Panc1 (cell line): ENCODE measurements around the gene RDH5. TPM values are rescaled to one million over a fixed set of nuclear protein-coding genes. Genes with fewer than 3 reads are reported as not detected.

Experiments used
- ATAC-seq: fragments of 200-7000 bp; cut with Tn5 transposase; 2 replicates; pipeline ENCODE4 v1.9.1; 2020; ENCODE audit warnings: mild to moderate bottlenecking, moderate library complexity
- BruUV-seq: library from RNA; stranded (reverse); fragments of 400-500 nt; replicated peaks from 2 replicates; lab custom pipeline; 2021; lab: Mats Ljungman, UMichigan
- CTCF ChIA-PET: fragments of 300-600 bp; sonication (Branson Sonifier 250); formaldehyde crosslinking; loops from one replicate; lab custom pipeline; 2022; ENCODE audit warnings: antibody characterized with exemption; lab: Charles Lee
- POLR2A ChIA-PET: fragments of 300-600 bp; sonication (Branson Sonifier 250); formaldehyde crosslinking; loops from one replicate; lab custom pipeline; 2022; ENCODE audit warnings: antibody characterized with exemption; lab: Charles Lee
- DNase-seq: peaks from one replicate; pipeline ENCODE4 v3.0.0-alpha.2; 2010; ENCODE audit warnings: low read depth, low spot score
- H3K27ac ChIP-seq: 2 replicates; pipeline ENCODE4 v1.5.1; 2011; ENCODE audit warnings: mild to moderate bottlenecking, low read length, inconsistent platforms
- H3K27me3 ChIP-seq: fragments of 200-500 bp; sonication (Bioruptor generic); 2 replicates; pipeline ENCODE4 v1.6.0; 2014; ENCODE audit warnings: low read length, inconsistent platforms; ENCODE audit not compliant: control insufficient read depth, insufficient read depth
- H3K36me3 ChIP-seq: fragments of 200-500 bp; sonication (Bioruptor generic); 2 replicates; pipeline ENCODE4 v1.5.1; 2014; ENCODE audit warnings: inconsistent platforms, mild to moderate bottlenecking, low read length, moderate library complexity; ENCODE audit not compliant: control insufficient read depth, insufficient read depth
- H3K4me1 ChIP-seq: 2 replicates; pipeline ENCODE4 v1.5.1; 2011; ENCODE audit warnings: inconsistent platforms, mild to moderate bottlenecking, low read length, moderate library complexity; ENCODE audit not compliant: control insufficient read depth, insufficient read depth
- H3K4me3 ChIP-seq, 2 experiments: 2 replicates each; pipeline ENCODE4 v1.5.1; 2011 to 2012; ENCODE audit warnings: low read depth in 2 of 2, low read length in 2 of 2, mild to moderate bottlenecking in 2 of 2, inconsistent platforms in 1 of 2, moderate library complexity in 1 of 2
- H3K9me3 ChIP-seq: fragments of 200-500 bp; sonication (Bioruptor generic); 2 replicates; pipeline ENCODE4 v1.5.1; 2014; ENCODE audit warnings: low read depth, mild to moderate bottlenecking, inconsistent platforms, low read length, moderate library complexity; ENCODE audit not compliant: control insufficient read depth, insufficient read depth
- POLR2AphosphoS5 ChIP-seq: IDR thresholded peaks from 2 replicates; pipeline ENCODE4 v1.6.1; 2012; ENCODE audit warnings: mild to moderate bottlenecking, low read depth, low read length, moderate library complexity
- SIN3A ChIP-seq: IDR thresholded peaks from 2 replicates; pipeline ENCODE4 v1.6.1; 2012; ENCODE audit warnings: low read depth, mild to moderate bottlenecking, low read length, moderate library complexity, borderline replicate concordance; ENCODE audit not compliant: insufficient read depth
- TCF7L2 ChIP-seq: IDR thresholded peaks from 2 replicates; pipeline ENCODE4 v1.6.1; 2011; ENCODE audit warnings: mild to moderate bottlenecking, low read depth, low read length, inconsistent platforms
- in situ Hi-C: cut with HindIII; loops from 2 replicates; pipeline ENCODE4 v1.10.0; 2016; ENCODE audit warnings: low sequenced_read_pairs, low pct_unique_long_range_greater_than_20kb
- intact Hi-C: fragments of 100-400 bp; cut with micrococcal nuclease; formaldehyde crosslinking; loops from one replicate; pipeline ENCODE4 v1.10.0; 2022; ENCODE audit not compliant: unreplicated experiment
- total RNA-seq: library from RNA; stranded (reverse); gene quantifications from one replicate; pipeline ENCODE4 v1.2.1, GENCODE V29; 2021; ENCODE audit not compliant: unreplicated experiment
- TF ChIP-seq, protein P1 (sequence below): fragments of 450-650 bp; IDR thresholded peaks from 2 replicates; pipeline ENCODE4 v1.5.1; 2017; ENCODE audit warnings: mild to moderate bottlenecking
- TF ChIP-seq, protein P2 (sequence below), 2 experiments: IDR thresholded peaks; 2 replicates each; pipeline ENCODE4 v1.6.1; 2011 to 2012; ENCODE audit warnings: low read depth in 2 of 2, control low read depth in 1 of 2, low read length in 1 of 2, mild to moderate bottlenecking in 1 of 2, moderate library complexity in 1 of 2; ENCODE audit not compliant: insufficient read depth in 1 of 2

Gene RDH5
- total RNA-seq, 1 experiment from 2014 or later: 2.8 TPM

DNA sequence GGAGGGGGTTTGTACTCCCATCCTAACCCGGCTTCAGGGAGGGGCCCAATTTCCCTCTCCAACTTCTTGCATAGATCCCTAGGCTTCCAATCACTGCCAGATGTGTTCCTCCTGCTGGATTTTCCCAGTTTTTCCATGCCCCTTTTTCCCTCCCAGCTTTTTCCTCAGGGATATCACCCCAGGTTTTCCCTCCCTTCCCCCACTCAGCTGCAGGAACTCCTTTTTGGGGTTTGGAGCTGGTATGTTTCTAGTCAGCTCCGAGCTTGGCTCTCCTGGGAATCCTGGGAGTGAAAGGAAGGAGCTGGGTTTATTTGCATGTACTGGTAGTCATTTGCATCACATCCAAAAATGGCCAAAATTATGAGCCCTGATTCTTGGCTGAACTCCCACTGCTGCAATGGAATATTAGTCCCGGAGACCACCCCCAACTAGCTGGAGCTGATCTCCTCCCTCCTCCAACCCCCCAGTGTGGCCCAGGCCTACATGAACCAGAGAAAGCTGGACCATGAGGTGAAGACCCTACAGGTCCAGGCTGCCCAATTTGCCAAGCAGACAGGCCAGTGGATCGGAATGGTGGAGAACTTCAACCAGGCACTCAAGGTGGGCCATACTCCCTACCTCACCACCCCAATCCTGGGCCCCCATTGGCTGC is 1.4 kb upstream of the RDH5 start:
- POLR2A ChIA-PET: no interaction called here
- no peak for TF ChIP-seq POLR2AphosphoS5
- TF ChIP-seq TCF7L2: no peak
- TF ChIP-seq, protein P1, sequence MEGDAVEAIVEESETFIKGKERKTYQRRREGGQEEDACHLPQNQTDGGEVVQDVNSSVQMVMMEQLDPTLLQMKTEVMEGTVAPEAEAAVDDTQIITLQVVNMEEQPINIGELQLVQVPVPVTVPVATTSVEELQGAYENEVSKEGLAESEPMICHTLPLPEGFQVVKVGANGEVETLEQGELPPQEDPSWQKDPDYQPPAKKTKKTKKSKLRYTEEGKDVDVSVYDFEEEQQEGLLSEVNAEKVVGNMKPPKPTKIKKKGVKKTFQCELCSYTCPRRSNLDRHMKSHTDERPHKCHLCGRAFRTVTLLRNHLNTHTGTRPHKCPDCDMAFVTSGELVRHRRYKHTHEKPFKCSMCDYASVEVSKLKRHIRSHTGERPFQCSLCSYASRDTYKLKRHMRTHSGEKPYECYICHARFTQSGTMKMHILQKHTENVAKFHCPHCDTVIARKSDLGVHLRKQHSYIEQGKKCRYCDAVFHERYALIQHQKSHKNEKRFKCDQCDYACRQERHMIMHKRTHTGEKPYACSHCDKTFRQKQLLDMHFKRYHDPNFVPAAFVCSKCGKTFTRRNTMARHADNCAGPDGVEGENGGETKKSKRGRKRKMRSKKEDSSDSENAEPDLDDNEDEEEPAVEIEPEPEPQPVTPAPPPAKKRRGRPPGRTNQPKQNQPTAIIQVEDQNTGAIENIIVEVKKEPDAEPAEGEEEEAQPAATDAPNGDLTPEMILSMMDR: no peak
- TF ChIP-seq SIN3A: no peak
- TF ChIP-seq, protein P2, sequence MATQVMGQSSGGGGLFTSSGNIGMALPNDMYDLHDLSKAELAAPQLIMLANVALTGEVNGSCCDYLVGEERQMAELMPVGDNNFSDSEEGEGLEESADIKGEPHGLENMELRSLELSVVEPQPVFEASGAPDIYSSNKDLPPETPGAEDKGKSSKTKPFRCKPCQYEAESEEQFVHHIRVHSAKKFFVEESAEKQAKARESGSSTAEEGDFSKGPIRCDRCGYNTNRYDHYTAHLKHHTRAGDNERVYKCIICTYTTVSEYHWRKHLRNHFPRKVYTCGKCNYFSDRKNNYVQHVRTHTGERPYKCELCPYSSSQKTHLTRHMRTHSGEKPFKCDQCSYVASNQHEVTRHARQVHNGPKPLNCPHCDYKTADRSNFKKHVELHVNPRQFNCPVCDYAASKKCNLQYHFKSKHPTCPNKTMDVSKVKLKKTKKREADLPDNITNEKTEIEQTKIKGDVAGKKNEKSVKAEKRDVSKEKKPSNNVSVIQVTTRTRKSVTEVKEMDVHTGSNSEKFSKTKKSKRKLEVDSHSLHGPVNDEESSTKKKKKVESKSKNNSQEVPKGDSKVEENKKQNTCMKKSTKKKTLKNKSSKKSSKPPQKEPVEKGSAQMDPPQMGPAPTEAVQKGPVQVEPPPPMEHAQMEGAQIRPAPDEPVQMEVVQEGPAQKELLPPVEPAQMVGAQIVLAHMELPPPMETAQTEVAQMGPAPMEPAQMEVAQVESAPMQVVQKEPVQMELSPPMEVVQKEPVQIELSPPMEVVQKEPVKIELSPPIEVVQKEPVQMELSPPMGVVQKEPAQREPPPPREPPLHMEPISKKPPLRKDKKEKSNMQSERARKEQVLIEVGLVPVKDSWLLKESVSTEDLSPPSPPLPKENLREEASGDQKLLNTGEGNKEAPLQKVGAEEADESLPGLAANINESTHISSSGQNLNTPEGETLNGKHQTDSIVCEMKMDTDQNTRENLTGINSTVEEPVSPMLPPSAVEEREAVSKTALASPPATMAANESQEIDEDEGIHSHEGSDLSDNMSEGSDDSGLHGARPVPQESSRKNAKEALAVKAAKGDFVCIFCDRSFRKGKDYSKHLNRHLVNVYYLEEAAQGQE (IDR thresholded peaks at IDR 0.05; ENCODE audit: insufficient read depth in 1 of 2, low read depth in 2 of 2, low read length in 1 of 2): no peak

DNA sequence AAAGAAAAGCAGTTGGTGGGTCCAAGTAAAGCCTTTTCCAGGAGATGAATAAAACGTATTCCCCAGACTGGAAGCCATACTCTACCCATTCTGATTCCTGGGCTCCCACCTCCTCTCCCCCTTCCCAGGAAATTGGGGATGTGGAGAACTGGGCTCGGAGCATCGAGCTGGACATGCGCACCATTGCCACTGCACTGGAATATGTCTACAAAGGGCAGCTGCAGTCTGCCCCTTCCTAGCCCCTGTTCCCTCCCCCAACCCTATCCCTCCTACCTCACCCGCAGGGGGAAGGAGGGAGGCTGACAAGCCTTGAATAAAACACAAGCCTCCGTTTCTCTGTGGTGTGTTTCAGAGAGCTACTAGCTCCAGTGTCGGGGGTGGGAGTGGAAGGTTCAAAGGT is 822 bp upstream of the RDH5 start:
- DNase-seq (no peak), ATAC-seq (no peak)
- no TSS peak for BruUV-seq
- in situ Hi-C loops (no loop called here), intact Hi-C loops (no loop called here)
- H3K9me3 ChIP-seq: no peaks in the 10 kb centered on the region
- ChIA-PET POLR2A (interaction anchor here (0.6 kb wide), 1 partner anchor 31 kb away, joined by 11 read pairs; no protein-coding TSS in a partner anchor), CTCF (interaction anchor here (0.9 to 1.2 kb wide), 3 partner anchors 18 to 38 kb away, joined by 3 to 4 read pairs (median 3); a partner anchor contains a TSS)
- H3K27ac ChIP-seq: no peak overlapping the region
- H3K36me3 ChIP-seq: peaks cover 2% of the 10 kb centered on the region; the same call in 1 of the 2 replicates
- H3K4me3 ChIP-seq: no peak overlapping the region
- H3K4me1 ChIP-seq: peaks cover 29% of the 10 kb centered on the region
- TF ChIP-seq POLR2AphosphoS5 (no peak), SIN3A (no peak), TCF7L2 (no peak)
- TF ChIP-seq, protein P2 (IDR thresholded peaks at IDR 0.05; ENCODE audit: insufficient read depth in 1 of 2, low read depth in 2 of 2, low read length in 1 of 2): no peak
- TF ChIP-seq, protein P1: no peak
- no peaks in the 10 kb centered on the region for H3K27me3 ChIP-seq

More for the DNA sequence above, 1.4 kb upstream of the RDH5 start:
- ATAC-seq: no peak
- Histone ChIP-seq H3K27ac (no peak overlapping the region), H3K9me3 (no peaks in the 10 kb centered on the region), H3K4me1 (peaks cover 29% of the 10 kb centered on the region), H3K27me3 (no peaks in the 10 kb centered on the region), H3K36me3 (no peaks in the 10 kb centered on the region), H3K4me3 (no peak overlapping the region)
- in situ Hi-C loops: no loop called here
- intact Hi-C loops: no loop called here
- BruUV-seq: no TSS peak
- no peak for DNase-seq
- CTCF ChIA-PET: no interaction called here
